ENCODE data around the gene GPRC5C. TPM values are rescaled to one million over a fixed set of nuclear protein-coding genes. Genes with fewer than 3 reads are reported as not detected.

The GPRC5C gene
- total RNA-seq, 4 donors from 2014 or later: 62.5 to 263 (median 174) TPM

GRCh38 chr17:74390680-74391653 is 40.9 kb upstream of the GPRC5C start:
- Histone ChIP-seq H3K4me3 (no peak overlapping the region), H3K27ac (no peak overlapping the region), H3K9me3 (no peaks in the 10 kb centered on the region), H3K36me3 (no peaks in the 10 kb centered on the region), H3K4me1 (peaks cover 0 to 9% (median 5%) of the 10 kb centered on the region in 4 donors), H3K27me3 (no peaks in the 10 kb centered on the region)
- intact Hi-C loops (cut with DNase I; ENCODE audit: low total_unique reads) (no loop called here), in situ Hi-C loops (cut with MboI; ENCODE audit: low pct_ligation_motif_present in 1 of 4, low pct_unique_long_range_greater_than_20kb in 1 of 4, low sequenced_read_pairs in 3 of 4) (no loop called here)
- DNase-seq: no peak
- WGBS, 2 donors (ENCODE audit: low coverage in 1 of 2): 77% methylated on average over 11 of the region's 11 CpGs; no CpG with 5 or more reads in 1 of the 2 donors
- no peak for TF ChIP-seq CTCF (IDR thresholded peaks at IDR 0.05)
- no peak for TF ChIP-seq POLR2AphosphoS5 (IDR thresholded peaks at IDR 0.05)
- no peak for TF ChIP-seq EP300 (IDR thresholded peaks at IDR 0.05; ENCODE audit: low read depth)
- TF ChIP-seq POLR2A (IDR thresholded peaks at IDR 0.05): no peak

GRCh38 chr17:74391771-74392170 is 40.1 kb upstream of the GPRC5C start:
- Histone ChIP-seq H3K4me1 (peaks cover 0 to 9% (median 5%) of the 10 kb centered on the region in 4 donors), H3K9me3 (no peaks in the 10 kb centered on the region), H3K36me3 (no peaks in the 10 kb centered on the region), H3K4me3 (no peak overlapping the region), H3K27ac (no peak overlapping the region), H3K27me3 (no peaks in the 10 kb centered on the region)
- intact Hi-C loops (cut with DNase I; ENCODE audit: low total_unique reads) (no loop called here), in situ Hi-C loops (cut with MboI; ENCODE audit: low pct_ligation_motif_present in 1 of 4, low pct_unique_long_range_greater_than_20kb in 1 of 4, low sequenced_read_pairs in 3 of 4) (no loop called here)
- no peak for DNase-seq
- WGBS, 2 donors (ENCODE audit: low coverage in 1 of 2): 66% methylated on average over 5 of the region's 5 CpGs; no CpG with 5 or more reads in 1 of the 2 donors
- TF ChIP-seq CTCF (IDR thresholded peaks at IDR 0.05): no peak
- TF ChIP-seq EP300 (IDR thresholded peaks at IDR 0.05; ENCODE audit: low read depth): no peak
- no peak for TF ChIP-seq POLR2AphosphoS5 (IDR thresholded peaks at IDR 0.05)
- no peak for TF ChIP-seq POLR2A (IDR thresholded peaks at IDR 0.05)

- WGBS, 2 donors (ENCODE audit: low coverage in 1 of 2): 50 to 73% methylated on average over 1 to 5 of the region's 5 CpGs
- Histone ChIP-seq H3K36me3 (no peaks in the 10 kb centered on the region), H3K27me3 (no peaks in the 10 kb centered on the region), H3K4me1 (peaks cover 0 to 7% (median 0%) of the 10 kb centered on the region in 4 donors), H3K9me3 (no peaks in the 10 kb centered on the region), H3K4me3 (no peak overlapping the region), H3K27ac (no peak overlapping the region)
- DNase-seq: no peak
- in situ Hi-C loops (cut with MboI; ENCODE audit: low pct_ligation_motif_present in 1 of 4, low pct_unique_long_range_greater_than_20kb in 1 of 4, low sequenced_read_pairs in 3 of 4) (no loop called here), intact Hi-C loops (cut with DNase I; ENCODE audit: low total_unique reads) (no loop called here)
- TF ChIP-seq CTCF (IDR thresholded peaks at IDR 0.05) (no peak), POLR2A (IDR thresholded peaks at IDR 0.05) (no peak), EP300 (IDR thresholded peaks at IDR 0.05; ENCODE audit: low read depth) (no peak), POLR2AphosphoS5 (IDR thresholded peaks at IDR 0.05) (no peak)
These were observed 39.0 kb upstream of the GPRC5C start for GRCh38 chr17:74392848-74393247.

GRCh38 chr17:74393346-74393942 is 38.4 kb upstream of the GPRC5C start:
- in situ Hi-C loops (cut with MboI; ENCODE audit: low pct_ligation_motif_present in 1 of 4, low pct_unique_long_range_greater_than_20kb in 1 of 4, low sequenced_read_pairs in 3 of 4): no loop called here

More at GRCh38 chr17:74393346-74393942, 38.4 kb upstream of the GPRC5C start:
- no peaks in the 10 kb centered on the region for H3K36me3 ChIP-seq
- no peak for DNase-seq
- no peaks in the 10 kb centered on the region for H3K9me3 ChIP-seq
- WGBS, 2 donors (ENCODE audit: low coverage in 1 of 2): 35 to 82% methylated on average over 2 to 6 of the region's 6 CpGs
- no peaks in the 10 kb centered on the region for H3K27me3 ChIP-seq
- no peak overlapping the region for H3K27ac ChIP-seq
- H3K4me3 ChIP-seq: no peak overlapping the region
- TF ChIP-seq POLR2A (IDR thresholded peaks at IDR 0.05): no peak
- no peak for TF ChIP-seq POLR2AphosphoS5 (IDR thresholded peaks at IDR 0.05)
- TF ChIP-seq CTCF (IDR thresholded peaks at IDR 0.05): no peak
- TF ChIP-seq EP300 (IDR thresholded peaks at IDR 0.05; ENCODE audit: low read depth): no peak
- intact Hi-C loops (cut with DNase I; ENCODE audit: low total_unique reads): no loop called here
- peaks cover 0 to 7% (median 0%) of the 10 kb centered on the region in 4 donors for H3K4me1 ChIP-seq

Data from transverse colon (tissue), 4 donors.